ENCODE measurements around the gene ZNF318. TPM values are rescaled to one million over a fixed set of nuclear protein-coding genes. Genes with fewer than 3 reads are reported as not detected.
"Not testable (repeated sequence)": the region's sequence is repeated elsewhere in the genome, so short reads cannot be mapped to it uniquely, and the experiment has no call there.

The ZNF318 gene, protein sequence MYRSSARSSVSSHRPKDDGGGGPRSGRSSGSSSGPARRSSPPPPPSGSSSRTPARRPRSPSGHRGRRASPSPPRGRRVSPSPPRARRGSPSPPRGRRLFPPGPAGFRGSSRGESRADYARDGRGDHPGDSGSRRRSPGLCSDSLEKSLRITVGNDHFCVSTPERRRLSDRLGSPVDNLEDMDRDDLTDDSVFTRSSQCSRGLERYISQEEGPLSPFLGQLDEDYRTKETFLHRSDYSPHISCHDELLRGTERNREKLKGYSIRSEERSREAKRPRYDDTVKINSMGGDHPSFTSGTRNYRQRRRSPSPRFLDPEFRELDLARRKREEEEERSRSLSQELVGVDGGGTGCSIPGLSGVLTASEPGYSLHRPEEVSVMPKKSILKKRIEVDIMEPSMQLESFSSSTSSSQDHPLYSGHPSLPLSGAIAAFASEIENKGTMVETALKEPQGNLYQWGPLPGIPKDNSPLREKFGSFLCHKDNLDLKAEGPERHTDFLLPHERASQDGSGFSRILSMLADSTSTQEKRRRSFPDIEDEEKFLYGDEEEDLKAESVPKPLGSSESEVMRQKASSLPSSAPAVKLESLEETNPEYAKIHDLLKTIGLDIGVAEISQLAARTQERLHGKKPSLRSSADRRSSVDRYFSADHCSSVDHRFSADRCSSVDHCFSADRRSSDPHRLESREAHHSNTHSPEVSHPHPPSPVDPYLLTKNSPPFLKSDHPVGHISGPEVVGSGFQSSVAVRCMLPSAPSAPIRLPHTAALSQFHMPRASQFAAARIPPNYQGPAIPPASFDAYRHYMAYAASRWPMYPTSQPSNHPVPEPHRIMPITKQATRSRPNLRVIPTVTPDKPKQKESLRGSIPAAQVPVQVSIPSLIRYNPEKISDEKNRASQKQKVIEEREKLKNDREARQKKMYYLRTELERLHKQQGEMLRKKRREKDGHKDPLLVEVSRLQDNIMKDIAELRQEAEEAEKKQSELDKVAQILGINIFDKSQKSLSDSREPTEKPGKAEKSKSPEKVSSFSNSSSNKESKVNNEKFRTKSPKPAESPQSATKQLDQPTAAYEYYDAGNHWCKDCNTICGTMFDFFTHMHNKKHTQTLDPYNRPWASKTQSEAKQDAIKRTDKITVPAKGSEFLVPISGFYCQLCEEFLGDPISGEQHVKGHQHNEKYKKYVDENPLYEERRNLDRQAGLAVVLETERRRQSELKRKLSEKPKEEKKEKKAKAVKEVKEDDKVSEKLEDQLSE (N-terminal part only)
- 6.3 TPM for total RNA-seq

DNA sequence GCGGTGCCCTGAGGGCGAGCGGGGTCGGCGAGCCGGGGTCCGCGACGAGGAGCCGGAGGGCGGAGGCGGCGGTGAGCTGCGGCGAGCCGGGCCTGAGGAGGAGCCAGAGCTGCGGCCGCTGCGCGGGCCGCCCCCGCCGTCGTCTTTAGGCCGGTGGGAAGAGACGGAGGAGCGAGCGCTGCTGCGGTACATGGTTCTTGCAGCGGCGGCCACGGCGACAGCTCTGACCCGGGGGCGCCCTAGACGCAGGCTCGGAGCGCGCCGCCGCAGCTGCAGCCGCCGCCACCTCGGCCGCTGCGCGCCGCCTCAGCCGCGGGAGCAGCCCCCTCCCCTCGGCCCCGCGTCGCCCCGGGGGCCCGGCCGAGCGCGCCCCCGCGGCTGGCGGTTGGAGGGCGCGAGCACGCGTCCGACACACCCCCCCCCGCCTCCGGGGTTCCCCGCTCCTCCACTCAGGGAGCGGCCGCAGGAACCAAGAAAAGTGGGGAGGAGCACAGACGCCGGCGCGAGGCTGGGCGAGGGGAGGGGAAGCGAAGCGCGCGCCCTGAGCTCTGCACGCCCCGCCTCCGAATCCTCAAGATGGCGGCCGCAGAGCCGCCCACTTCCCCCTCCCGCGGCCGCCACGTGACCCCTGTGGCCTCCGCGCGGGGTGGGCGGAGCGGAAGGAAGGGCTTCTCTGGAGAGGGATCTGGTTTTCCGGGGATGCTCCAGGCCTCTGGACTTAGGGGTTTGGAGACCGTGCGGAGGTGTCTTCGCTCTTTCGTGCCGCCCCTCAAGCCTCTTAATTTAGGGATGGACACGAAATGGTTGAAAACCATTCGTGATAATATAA, at the start of gene ZNF318:
ZNF318 (minus strand) TSS at position 474 of the 829 bp plus-strand sequence; CDS start at position 192, 282 bp downstream.
- Histone ChIP-seq H3K27ac (ENCODE audit: low read depth, low read length) (peak within 1 kb of the TSS; percentile 78), H3K4me1 (ENCODE audit: control insufficient read depth in 3 of 3, insufficient read depth in 3 of 3, low read length in 3 of 3) (peaks cover 10 to 21% (median 21%) of the 10 kb centered on the region in 3 donors), H3K4me3 (ENCODE audit: low read length in 3 of 3) (peak within 1 kb of the TSS; percentile 87 to 89 (median 88)), H3K9me3 (ENCODE audit: control insufficient read depth in 3 of 3, low read length in 3 of 3) (no peaks in the 10 kb centered on the region), H3K27me3 (ENCODE audit: control insufficient read depth in 3 of 3, insufficient read depth in 3 of 3, low read length in 3 of 3) (no peaks in the 10 kb centered on the region), H3K36me3 (ENCODE audit: control insufficient read depth in 3 of 3, insufficient read depth in 3 of 3, low read length in 3 of 3) (peaks cover 6 to 7% (median 6%) of the 10 kb centered on the region in 3 donors), H3K9ac (ENCODE audit: low read depth in 1 of 3, low read length in 3 of 3) (peak within 1 kb of the TSS; percentile 79 to 85 (median 81))

DNA sequence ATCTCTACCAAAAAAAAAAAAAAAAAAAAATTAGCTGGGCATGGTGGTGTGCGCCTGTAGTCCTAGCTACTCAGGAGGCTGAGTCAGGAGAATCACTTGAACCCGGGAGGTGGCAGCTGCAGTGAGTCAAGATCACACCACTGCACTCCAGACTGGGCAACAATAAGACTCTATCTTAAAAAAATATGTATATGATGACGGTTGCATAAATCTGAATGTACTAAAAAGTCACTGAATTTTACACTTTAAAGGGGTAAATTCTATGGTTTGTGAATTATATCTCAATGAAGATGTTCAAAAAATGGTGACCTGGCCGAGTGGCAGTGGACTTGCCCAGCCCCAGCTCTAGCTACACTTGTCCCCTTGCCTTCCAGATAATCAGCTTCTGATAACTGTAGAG, 47.5 kb upstream of the ZNF318 start:
- Histone ChIP-seq H3K4me3 (ENCODE audit: low read length in 3 of 3) (no peak overlapping the region), H3K36me3 (ENCODE audit: control insufficient read depth in 3 of 3, insufficient read depth in 3 of 3, low read length in 3 of 3) (no peaks in the 10 kb centered on the region), H3K27ac (ENCODE audit: low read depth, low read length) (no peak overlapping the region), H3K9me3 (ENCODE audit: control insufficient read depth in 3 of 3, low read length in 3 of 3) (no peaks in the 10 kb centered on the region), H3K4me1 (ENCODE audit: control insufficient read depth in 3 of 3, insufficient read depth in 3 of 3, low read length in 3 of 3) (no peaks in the 10 kb centered on the region), H3K27me3 (ENCODE audit: control insufficient read depth in 3 of 3, insufficient read depth in 3 of 3, low read length in 3 of 3) (peaks cover 5 to 6% (median 6%) of the 10 kb centered on the region in 3 donors), H3K9ac (ENCODE audit: low read depth in 1 of 3, low read length in 3 of 3) (no peak overlapping the region)

DNA sequence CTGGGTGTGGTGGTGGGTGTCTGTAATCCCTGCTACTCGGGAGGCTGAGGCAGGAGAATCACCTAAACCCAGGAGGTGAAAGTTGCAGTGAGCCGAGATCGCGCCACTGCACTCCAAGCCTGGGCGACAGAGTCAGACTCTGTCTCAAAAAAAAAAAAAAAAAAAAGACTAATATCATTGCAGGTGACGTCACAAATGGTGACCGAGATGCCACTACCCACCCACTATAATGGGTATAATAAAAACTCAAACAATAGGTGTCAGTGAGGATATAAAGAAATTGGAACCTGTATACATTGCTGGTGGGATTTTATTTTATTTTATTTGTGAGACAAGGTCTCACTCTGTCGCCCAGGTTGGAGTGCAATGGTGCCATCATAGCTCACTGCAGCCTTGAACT, 45.8 kb upstream of the ZNF318 start:
- H3K4me3 ChIP-seq (ENCODE audit: low read length in 3 of 3); H3K36me3 ChIP-seq (ENCODE audit: control insufficient read depth in 3 of 3, insufficient read depth in 3 of 3, low read length in 3 of 3); H3K9me3 ChIP-seq (ENCODE audit: control insufficient read depth in 3 of 3, low read length in 3 of 3); H3K9ac ChIP-seq (ENCODE audit: low read depth in 1 of 3, low read length in 3 of 3); H3K4me1 ChIP-seq (ENCODE audit: control insufficient read depth in 3 of 3, insufficient read depth in 3 of 3, low read length in 3 of 3); H3K27ac ChIP-seq (ENCODE audit: low read depth, low read length); H3K27me3 ChIP-seq (ENCODE audit: control insufficient read depth in 3 of 3, insufficient read depth in 3 of 3, low read length in 3 of 3): not testable (repeated sequence)

- no peaks in the 10 kb centered on the region for H3K36me3 ChIP-seq (ENCODE audit: control insufficient read depth in 3 of 3, insufficient read depth in 3 of 3, low read length in 3 of 3)
- no peak overlapping the region for H3K27ac ChIP-seq (ENCODE audit: low read depth, low read length)
- no peaks in the 10 kb centered on the region for H3K4me1 ChIP-seq (ENCODE audit: control insufficient read depth in 3 of 3, insufficient read depth in 3 of 3, low read length in 3 of 3)
- no peak overlapping the region for H3K4me3 ChIP-seq (ENCODE audit: low read length in 3 of 3)
- H3K9ac ChIP-seq (ENCODE audit: low read depth in 1 of 3, low read length in 3 of 3), result no peak overlapping the region
- H3K27me3 ChIP-seq (ENCODE audit: control insufficient read depth in 3 of 3, insufficient read depth in 3 of 3, low read length in 3 of 3), result peaks cover 5 to 9% (median 6%) of the 10 kb centered on the region in 3 donors
- no peaks in the 10 kb centered on the region for H3K9me3 ChIP-seq (ENCODE audit: control insufficient read depth in 3 of 3, low read length in 3 of 3)
Measured at GRCh38 chr6:43413002-43413401, 43.6 kb upstream of the ZNF318 start.

DNA sequence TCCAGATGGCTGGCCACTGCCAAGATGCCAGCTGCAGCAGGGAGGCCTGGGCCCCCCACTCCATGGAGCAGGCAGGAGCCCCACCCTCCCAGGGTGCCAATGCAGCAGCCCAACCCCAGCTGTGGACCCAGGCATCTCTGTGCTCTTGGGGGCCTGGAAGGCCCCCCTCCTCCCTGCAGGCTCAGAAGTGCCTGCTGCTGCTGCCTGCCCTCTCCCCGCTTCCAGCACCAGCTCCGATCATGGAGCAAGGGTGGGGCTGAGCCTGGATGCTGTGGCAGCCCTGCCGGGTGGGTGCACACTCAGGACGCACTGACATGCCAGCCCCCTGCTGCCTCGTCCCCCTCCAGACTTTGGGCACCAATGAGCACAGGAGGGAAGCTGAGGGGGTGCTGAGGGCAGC, 43.1 kb upstream of the ZNF318 start:
- Histone ChIP-seq H3K4me3 (ENCODE audit: low read length in 3 of 3) (no peak overlapping the region), H3K27ac (ENCODE audit: low read depth, low read length) (no peak overlapping the region), H3K4me1 (ENCODE audit: control insufficient read depth in 3 of 3, insufficient read depth in 3 of 3, low read length in 3 of 3) (no peaks in the 10 kb centered on the region), H3K9ac (ENCODE audit: low read depth in 1 of 3, low read length in 3 of 3) (no peak overlapping the region), H3K27me3 (ENCODE audit: control insufficient read depth in 3 of 3, insufficient read depth in 3 of 3, low read length in 3 of 3) (peaks cover 5 to 10% (median 6%) of the 10 kb centered on the region in 3 donors), H3K36me3 (ENCODE audit: control insufficient read depth in 3 of 3, insufficient read depth in 3 of 3, low read length in 3 of 3) (no peaks in the 10 kb centered on the region), H3K9me3 (ENCODE audit: control insufficient read depth in 3 of 3, low read length in 3 of 3) (no peaks in the 10 kb centered on the region)

GRCh38 chr6:43410776-43411175, 41.3 kb upstream of the ZNF318 start:
- H3K9ac ChIP-seq (ENCODE audit: low read depth in 1 of 3, low read length in 3 of 3); H3K4me3 ChIP-seq (ENCODE audit: low read length in 3 of 3); H3K36me3 ChIP-seq (ENCODE audit: control insufficient read depth in 3 of 3, insufficient read depth in 3 of 3, low read length in 3 of 3); H3K27me3 ChIP-seq (ENCODE audit: control insufficient read depth in 3 of 3, insufficient read depth in 3 of 3, low read length in 3 of 3); H3K4me1 ChIP-seq (ENCODE audit: control insufficient read depth in 3 of 3, insufficient read depth in 3 of 3, low read length in 3 of 3); H3K9me3 ChIP-seq (ENCODE audit: control insufficient read depth in 3 of 3, low read length in 3 of 3); H3K27ac ChIP-seq (ENCODE audit: low read depth, low read length): not testable (repeated sequence)

DNA sequence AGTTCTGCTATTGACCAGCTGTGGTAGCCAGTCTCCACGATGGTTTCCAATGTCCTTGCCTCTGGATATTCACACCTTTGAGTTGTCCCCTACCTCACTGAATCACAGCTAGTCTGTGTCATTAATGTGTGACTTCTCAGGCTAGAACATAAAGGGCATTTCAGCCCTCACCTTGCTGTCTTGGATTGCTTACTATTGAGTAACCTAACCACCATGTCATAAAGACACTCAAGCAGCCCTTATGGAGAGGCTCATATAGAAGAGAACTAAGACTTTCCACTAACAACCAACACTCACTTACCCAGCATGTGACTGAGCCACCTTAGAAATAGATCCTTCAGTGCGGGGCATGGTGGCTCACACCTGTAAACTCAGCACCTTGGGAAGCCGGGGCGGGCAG, 38.8 kb upstream of the ZNF318 start:
- no peak overlapping the region for H3K4me3 ChIP-seq (ENCODE audit: low read length in 3 of 3)
- no peaks in the 10 kb centered on the region for H3K36me3 ChIP-seq (ENCODE audit: control insufficient read depth in 3 of 3, insufficient read depth in 3 of 3, low read length in 3 of 3)
- no peak overlapping the region for H3K9ac ChIP-seq (ENCODE audit: low read depth in 1 of 3, low read length in 3 of 3)
- peaks cover 4 to 7% (median 5%) of the 10 kb centered on the region in 3 donors for H3K27me3 ChIP-seq (ENCODE audit: control insufficient read depth in 3 of 3, insufficient read depth in 3 of 3, low read length in 3 of 3)
- no peaks in the 10 kb centered on the region for H3K4me1 ChIP-seq (ENCODE audit: control insufficient read depth in 3 of 3, insufficient read depth in 3 of 3, low read length in 3 of 3)
- H3K9me3 ChIP-seq (ENCODE audit: control insufficient read depth in 3 of 3, low read length in 3 of 3), result no peaks in the 10 kb centered on the region
- H3K27ac ChIP-seq (ENCODE audit: low read depth, low read length), result no peak overlapping the region

GRCh38 chr6:43407296-43407695, 37.8 kb upstream of the ZNF318 start:
- Histone ChIP-seq H3K9me3 (ENCODE audit: control insufficient read depth in 3 of 3, low read length in 3 of 3) (no peaks in the 10 kb centered on the region), H3K9ac (ENCODE audit: low read depth in 1 of 3, low read length in 3 of 3) (no peak overlapping the region), H3K27ac (ENCODE audit: low read depth, low read length) (no peak overlapping the region), H3K4me1 (ENCODE audit: control insufficient read depth in 3 of 3, insufficient read depth in 3 of 3, low read length in 3 of 3) (no peaks in the 10 kb centered on the region), H3K4me3 (ENCODE audit: low read length in 3 of 3) (no peak overlapping the region), H3K27me3 (ENCODE audit: control insufficient read depth in 3 of 3, insufficient read depth in 3 of 3, low read length in 3 of 3) (peaks cover 0 to 4% (median 4%) of the 10 kb centered on the region in 3 donors), H3K36me3 (ENCODE audit: control insufficient read depth in 3 of 3, insufficient read depth in 3 of 3, low read length in 3 of 3) (no peaks in the 10 kb centered on the region)

DNA sequence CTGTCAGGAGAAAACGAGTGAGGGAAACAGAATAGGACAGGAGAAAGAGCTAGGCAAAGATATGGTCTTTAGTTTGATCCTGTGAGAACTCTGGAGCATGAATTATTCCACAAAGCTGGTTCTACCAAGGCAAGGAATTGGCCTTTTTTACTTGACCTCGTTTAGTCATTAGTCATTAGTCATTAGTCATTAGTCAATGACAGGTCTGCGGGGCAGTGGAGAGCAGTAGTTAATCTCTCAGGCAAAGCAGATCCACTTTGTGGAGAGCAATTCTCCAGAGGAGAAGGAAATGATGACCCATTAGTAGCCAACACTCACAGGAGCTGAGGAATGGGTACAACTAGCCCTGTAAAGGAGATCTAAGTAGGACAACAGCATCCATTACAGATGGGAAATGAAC, 35.9 kb upstream of the ZNF318 start:
- no peaks in the 10 kb centered on the region for H3K9me3 ChIP-seq (ENCODE audit: control insufficient read depth in 3 of 3, low read length in 3 of 3)
- no peak overlapping the region for H3K9ac ChIP-seq (ENCODE audit: low read depth in 1 of 3, low read length in 3 of 3)
- peaks cover 0 to 4% (median 4%) of the 10 kb centered on the region in 3 donors for H3K27me3 ChIP-seq (ENCODE audit: control insufficient read depth in 3 of 3, insufficient read depth in 3 of 3, low read length in 3 of 3)
- no peaks in the 10 kb centered on the region for H3K36me3 ChIP-seq (ENCODE audit: control insufficient read depth in 3 of 3, insufficient read depth in 3 of 3, low read length in 3 of 3)
- no peaks in the 10 kb centered on the region for H3K4me1 ChIP-seq (ENCODE audit: control insufficient read depth in 3 of 3, insufficient read depth in 3 of 3, low read length in 3 of 3)
- no peak overlapping the region for H3K27ac ChIP-seq (ENCODE audit: low read depth, low read length)
- no peak overlapping the region for H3K4me3 ChIP-seq (ENCODE audit: low read length in 3 of 3)

All from skeletal muscle tissue (tissue), 4 donors.